SK-N-SH (cell line): ENCODE data around the gene MME. TPM values are rescaled to one million over a fixed set of nuclear protein-coding genes. Genes with fewer than 3 reads are reported as not detected.

Source experiments
- CTCF ChIA-PET: fragments of 300-600, 350-600 bp; formaldehyde crosslinking; extraction: SDS; loops from one replicate; lab custom pipeline; 2021; lab: Yijun Ruan, JAX
- POLR2A ChIA-PET: fragments of 350-600 bp; sonication (Branson Sonifier 250); formaldehyde crosslinking; extraction: SDS; loops from one replicate; lab custom pipeline; 2020; ENCODE audit warnings: antibody characterized with exemption, inconsistent platforms; lab: Yijun Ruan, JAX
- DNase-seq: peaks from one replicate; pipeline ENCODE4 v3.0.0; 2012
- H2AFZ ChIP-seq: fragments of 200-600 bp; sonication (generic); 2 replicates; pipeline ENCODE4 v1.8.1; 2016; ENCODE audit warnings: antibody characterized with exemption, mild to moderate bottlenecking, low read depth
- H3F3A ChIP-seq: fragments of 200-600 bp; sonication (generic); replicated peaks from 2 replicates; pipeline ENCODE3; 2016; ENCODE audit warnings: antibody characterized with exemption, mild to moderate bottlenecking; ENCODE audit not compliant: insufficient read depth
- H3K27ac ChIP-seq, 2 experiments: fragments of 200-500 bp in 1 of 2; fragments of 200-600 bp in 1 of 2; sonication (Bioruptor generic) in 1 of 2; sonication (generic), shearing (Covaris generic) in 1 of 2; 2 replicates each; pipeline versions ENCODE4 v1.5.1 to v1.6.1; 2014 to 2016; ENCODE audit warnings: low read depth in 2 of 2, inconsistent platforms in 1 of 2, low read length in 1 of 2, mild to moderate bottlenecking in 1 of 2, mixed read lengths in 1 of 2
- H3K27me3 ChIP-seq: fragments of 200-600 bp; sonication (generic), shearing (Covaris generic); 2 replicates; pipeline ENCODE4 v1.6.1; 2016; ENCODE audit warnings: mixed run types; ENCODE audit not compliant: insufficient read depth
- H3K36me3 ChIP-seq, 2 experiments: fragments of 200-500 bp in 1 of 2; fragments of 200-600 bp in 1 of 2; sonication (Bioruptor generic) in 1 of 2; sonication (generic) in 1 of 2; replicated peaks in 1 of 2; 2 replicates each; pipeline versions ENCODE3 to v1.5.1; 2014 to 2016; ENCODE audit warnings: low read length in 1 of 2, mild to moderate bottlenecking in 1 of 2; ENCODE audit not compliant: insufficient read depth in 2 of 2, control insufficient read depth in 1 of 2
- H3K4me1 ChIP-seq, 2 experiments: fragments of 200-500 bp in 1 of 2; fragments of 200-600 bp in 1 of 2; sonication (Bioruptor generic) in 1 of 2; sonication (generic), shearing (Covaris generic) in 1 of 2; 2 replicates each; pipeline versions ENCODE4 v1.5.1 to v1.6.1; 2014 to 2016; ENCODE audit warnings: low read depth in 1 of 2, low read length in 1 of 2, mixed run types in 1 of 2; ENCODE audit not compliant: insufficient read depth in 2 of 2, control insufficient read depth in 1 of 2
- H3K4me2 ChIP-seq: fragments of 200-600 bp; sonication (generic), shearing (Covaris generic); 2 replicates; pipeline ENCODE4 v1.6.1; 2017; ENCODE audit warnings: mixed run types
- H3K4me3 ChIP-seq, 2 experiments: fragments of 200-500 bp in 1 of 2; fragments of 200-600 bp in 1 of 2; sonication (Bioruptor generic) in 1 of 2; sonication (generic), shearing (Covaris generic) in 1 of 2; 2 replicates each; pipeline versions ENCODE4 v1.5.1 to v1.8.1; 2014 to 2016; ENCODE audit warnings: low read depth in 2 of 2, inconsistent platforms in 1 of 2, low read length in 1 of 2, mild to moderate bottlenecking in 1 of 2, mixed read lengths in 1 of 2, moderate library complexity in 1 of 2
- H3K79me2 ChIP-seq: fragments of 200-600 bp; sonication (generic); 2 replicates; pipeline ENCODE4 v1.8.1; 2017; ENCODE audit warnings: mild to moderate bottlenecking; ENCODE audit not compliant: insufficient read depth
- H3K9ac ChIP-seq: fragments of 200-600 bp; sonication (generic); 2 replicates; pipeline ENCODE4 v1.6.1; 2017; ENCODE audit warnings: mixed run types
- H3K9me2 ChIP-seq: fragments of 200-600 bp; sonication (generic); 2 replicates; pipeline ENCODE4 v1.6.1; 2017; ENCODE audit warnings: mixed run types
- H3K9me3 ChIP-seq: fragments of 200-600 bp; sonication (generic); 2 replicates; pipeline ENCODE4 v1.6.1; 2017; ENCODE audit warnings: mixed run types, mild to moderate bottlenecking, moderate library complexity
- H4K20me1 ChIP-seq: fragments of 200-600 bp; sonication (generic); 2 replicates; pipeline ENCODE4 v1.6.1; 2017; ENCODE audit warnings: mild to moderate bottlenecking, mixed run types; ENCODE audit not compliant: insufficient read depth
- FOXJ3 ChIP-seq: sonication (generic); formaldehyde crosslinking; IDR thresholded peaks from 2 replicates; pipeline ENCODE4 v1.5.1; 2020; ENCODE audit warnings: mild to moderate bottlenecking, missing genetic modification reagents
- FOXM1 ChIP-seq: IDR thresholded peaks from 2 replicates; pipeline ENCODE4 v1.4.0; 2012; ENCODE audit warnings: low read depth, mild to moderate bottlenecking
- GABPA ChIP-seq: IDR thresholded peaks from 2 replicates; pipeline ENCODE4 v1.4.0; 2012; ENCODE audit warnings: low read depth, mild to moderate bottlenecking
- GATA2 ChIP-seq: sonication (generic); formaldehyde crosslinking; IDR thresholded peaks from 2 replicates; pipeline ENCODE4 v1.5.0; 2020; ENCODE audit warnings: mild to moderate bottlenecking, missing genetic modification reagents
- NFIC ChIP-seq: IDR thresholded peaks from 2 replicates; pipeline ENCODE4 v1.4.0; 2012; ENCODE audit warnings: borderline replicate concordance
- NRF1 ChIP-seq: IDR thresholded peaks from 2 replicates; pipeline ENCODE4 v1.6.1; 2012; ENCODE audit warnings: low read depth, mild to moderate bottlenecking, low read length
- REST ChIP-seq: IDR thresholded peaks from 2 replicates; pipeline ENCODE4 v1.6.1; 2012; ENCODE audit warnings: mild to moderate bottlenecking, low read depth, low read length, moderate library complexity
- RXRA ChIP-seq: IDR thresholded peaks from 2 replicates; pipeline ENCODE4 v1.4.0; 2012; ENCODE audit warnings: low read depth, mild to moderate bottlenecking, borderline replicate concordance
- SIN3A ChIP-seq: IDR thresholded peaks from 2 replicates; pipeline ENCODE4 v1.6.1; 2012; ENCODE audit warnings: low read depth, mild to moderate bottlenecking, low read length, moderate library complexity, borderline replicate concordance
- TAF1 ChIP-seq: IDR thresholded peaks from 2 replicates; pipeline ENCODE4 v1.6.1; 2012; ENCODE audit warnings: low read depth, mild to moderate bottlenecking, low read length, moderate library complexity, borderline replicate concordance
- TEAD4 ChIP-seq: IDR thresholded peaks from 2 replicates; pipeline ENCODE4 v1.4.0; 2012; ENCODE audit warnings: mild to moderate bottlenecking, borderline replicate concordance; ENCODE audit not compliant: insufficient read depth
- USF2 ChIP-seq: fragments of 150-350 bp; IDR thresholded peaks from 2 replicates; pipeline ENCODE4 v1.6.1; 2017; ENCODE audit warnings: antibody characterized with exemption, low read length, low read depth, borderline replicate concordance
- YY1 ChIP-seq: IDR thresholded peaks from 2 replicates; pipeline ENCODE4 v1.4.0; 2012; ENCODE audit warnings: low read depth, mild to moderate bottlenecking
- WGBS: methylation state at CpG from one replicate; pipeline ENCODE4 v1.1.6; 2017; ENCODE audit warnings: low lambda C conversion rate; 5-methylcytosine and 5-hydroxymethylcytosine counted together
- polyA plus RNA-seq, 3 experiments: library from polyadenylated mRNA; depleted of rRNA; stranded (reverse); fragments of >200 nt; gene quantifications; 2 replicates each; pipeline ENCODE4 v1.2.3, GENCODE V29; 2012
- TF ChIP-seq, protein P1 (sequence below): IDR thresholded peaks from 2 replicates; pipeline ENCODE4 v1.4.0; 2012; ENCODE audit warnings: low read depth, borderline replicate concordance

MME gene
- polyA plus RNA-seq, 1 of the 3 experiments (the other 2 are of a cell fraction): 167 TPM

DNA sequence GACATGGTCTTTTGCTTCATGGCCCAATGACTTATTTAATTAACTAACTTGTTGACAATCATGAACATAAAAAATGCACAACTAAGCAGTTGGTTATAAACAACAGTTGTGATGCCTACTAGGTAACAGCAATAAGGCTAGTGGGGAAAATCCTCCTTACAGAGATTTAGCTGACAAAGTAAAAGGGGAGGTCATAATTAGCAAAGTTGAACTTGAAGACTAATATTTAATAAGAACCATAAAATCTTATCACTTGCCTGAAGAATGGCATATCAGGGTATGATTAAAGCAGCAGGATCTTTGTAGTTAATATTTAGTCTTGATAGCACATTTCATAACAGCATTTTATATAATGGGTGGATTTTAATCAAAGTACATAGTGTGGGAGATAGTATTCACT, 84.2 kb downstream of the MME start:
- Histone ChIP-seq H3K4me1 (no peaks in the 10 kb centered on the region), H3K4me2 (no peak overlapping the region), H3K9me2 (no peaks in the 10 kb centered on the region; the same call in 1 of the 2 replicates), H3K36me3 (peaks cover 5 to 57% of the 10 kb centered on the region in 2 experiments), H4K20me1 (no peaks in the 10 kb centered on the region), H3F3A (no peaks in the 10 kb centered on the region), H3K27ac (no peak overlapping the region), H2AFZ (no peak overlapping the region), H3K79me2 (no peaks in the 10 kb centered on the region), H3K27me3 (no peaks in the 10 kb centered on the region), H3K4me3 (no peak overlapping the region), H3K9me3 (no peaks in the 10 kb centered on the region), H3K9ac (no peak overlapping the region)
- no peak for DNase-seq
- POLR2A ChIA-PET: no interaction called here
- TF ChIP-seq YY1 (no peak), GATA2 (CRISPR knock-in tag) (no peak), SIN3A (no peak), RXRA (no peak), TEAD4 (no peak), FOXM1 (no peak), USF2 (no peak), GABPA (no peak), REST (no peak), TAF1 (no peak), NFIC (no peak), FOXJ3 (CRISPR knock-in tag) (no peak)
- TF ChIP-seq, all 33 proteins: peak for 0
- CTCF ChIA-PET: no interaction called here

GRCh38 chr3:155166441-155166840, 86.3 kb downstream of the MME start:
- no peaks in the 10 kb centered on the region for H3K27me3 ChIP-seq
- no peaks in the 10 kb centered on the region for H4K20me1 ChIP-seq
- H3K9me3 ChIP-seq: no peaks in the 10 kb centered on the region
- no peaks in the 10 kb centered on the region for H3K79me2 ChIP-seq
- no peaks in the 10 kb centered on the region; the same call in 1 of the 2 replicates for H3K9me2 ChIP-seq
- ChIA-PET POLR2A (no interaction called here), CTCF (no interaction called here)
- no peak overlapping the region for H3K9ac ChIP-seq
- H3K4me3 ChIP-seq: no peak overlapping the region
- H3K36me3 ChIP-seq: peaks cover 5 to 52% of the 10 kb centered on the region in 2 experiments
- H3K27ac ChIP-seq: no peak overlapping the region
- H3K4me1 ChIP-seq: no peaks in the 10 kb centered on the region
- 86% methylated on average over 2 of the region's 2 CpGs for WGBS
- no peaks in the 10 kb centered on the region for H3F3A ChIP-seq
- H2AFZ ChIP-seq: no peak overlapping the region
- TF ChIP-seq, protein P1, sequence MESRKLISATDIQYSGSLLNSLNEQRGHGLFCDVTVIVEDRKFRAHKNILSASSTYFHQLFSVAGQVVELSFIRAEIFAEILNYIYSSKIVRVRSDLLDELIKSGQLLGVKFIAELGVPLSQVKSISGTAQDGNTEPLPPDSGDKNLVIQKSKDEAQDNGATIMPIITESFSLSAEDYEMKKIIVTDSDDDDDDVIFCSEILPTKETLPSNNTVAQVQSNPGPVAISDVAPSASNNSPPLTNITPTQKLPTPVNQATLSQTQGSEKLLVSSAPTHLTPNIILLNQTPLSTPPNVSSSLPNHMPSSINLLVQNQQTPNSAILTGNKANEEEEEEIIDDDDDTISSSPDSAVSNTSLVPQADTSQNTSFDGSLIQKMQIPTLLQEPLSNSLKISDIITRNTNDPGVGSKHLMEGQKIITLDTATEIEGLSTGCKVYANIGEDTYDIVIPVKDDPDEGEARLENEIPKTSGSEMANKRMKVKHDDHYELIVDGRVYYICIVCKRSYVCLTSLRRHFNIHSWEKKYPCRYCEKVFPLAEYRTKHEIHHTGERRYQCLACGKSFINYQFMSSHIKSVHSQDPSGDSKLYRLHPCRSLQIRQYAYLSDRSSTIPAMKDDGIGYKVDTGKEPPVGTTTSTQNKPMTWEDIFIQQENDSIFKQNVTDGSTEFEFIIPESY: no peak
- TF ChIP-seq NRF1: no peak
- no peak overlapping the region for H3K4me2 ChIP-seq
- DNase-seq: no peak
